K562 (cell line): ENCODE data around the gene RPRD1B. TPM values are rescaled to one million over a fixed set of nuclear protein-coding genes. Genes with fewer than 3 reads are reported as not detected.

Source experiments
- ARID1B ChIP-seq: fragments of 450-650 bp; IDR thresholded peaks from 2 replicates; pipeline ENCODE4 v1.6.1; 2016; ENCODE audit warnings: antibody characterized with exemption, mild to moderate bottlenecking, inconsistent platforms
- ATF7 ChIP-seq: fragments of 450-650 bp; IDR thresholded peaks from 2 replicates; pipeline ENCODE4 v1.7.1; 2014; ENCODE audit warnings: mild to moderate bottlenecking, moderate library complexity
- BHLHE40 ChIP-seq: IDR thresholded peaks from 2 replicates; pipeline ENCODE4 v1.6.1; 2011; ENCODE audit warnings: low read length, improper control_type of control experiment
- CSDE1 ChIP-seq, 2 experiments: fragments of 450-650 bp; IDR thresholded peaks; 2 replicates each; pipeline ENCODE4 v1.6.1; 2016; ENCODE audit warnings: mild to moderate bottlenecking in 1 of 2
- ESRRB ChIP-seq: fragments of 250-450 bp; sonication (Bioruptor Pico); IDR thresholded peaks from 2 replicates; pipeline ENCODE4 v1.5.0; 2020; ENCODE audit warnings: mild to moderate bottlenecking, moderate library complexity, borderline replicate concordance
- KLF6 ChIP-seq: fragments of 250-450 bp; sonication (Bioruptor Pico); IDR thresholded peaks from 2 replicates; pipeline ENCODE4 v1.4.0; 2020; ENCODE audit warnings: mild to moderate bottlenecking, moderate library complexity, borderline replicate concordance
- NFYB ChIP-seq: IDR thresholded peaks from 2 replicates; pipeline ENCODE4 v1.6.1; 2011; ENCODE audit warnings: mild to moderate bottlenecking, moderate library complexity; ENCODE audit not compliant: insufficient read length; ENCODE audit errors: extremely low read depth
- NR2C1 ChIP-seq, 2 experiments: fragments of 450-650 bp; IDR thresholded peaks; 2 replicates each; pipeline ENCODE4 v1.6.1; 2017; ENCODE audit warnings: mild to moderate bottlenecking in 2 of 2, antibody characterized with exemption in 1 of 2, inconsistent platforms in 1 of 2, missing compliant biosample characterization in 1 of 2, missing genetic modification characterization in 1 of 2
- PHF20 ChIP-seq: fragments of 450-650 bp; IDR thresholded peaks from 2 replicates; pipeline ENCODE4 v1.6.1; 2018; ENCODE audit not compliant: partially characterized antibody
- POLR2H ChIP-seq: IDR thresholded peaks from 2 replicates; pipeline ENCODE4 v1.6.1; 2016; ENCODE audit warnings: missing genetic modification characterization, low read depth, mild to moderate bottlenecking, control low read depth, missing compliant biosample characterization, moderate library complexity
- RAD21 ChIP-seq, 2 experiments: fragments of 250-450 bp in 1 of 2; fragments of 450-650 bp in 1 of 2; sonication (Bioruptor Pico) in 1 of 2; formaldehyde crosslinking in 1 of 2; IDR thresholded peaks in 1 of 2; conservative IDR thresholded peaks in 1 of 2; 2 replicates each; pipeline versions ENCODE4 v1.4.0 to v1.8.0; 2020 to 2022; ENCODE audit warnings: mild to moderate bottlenecking in 2 of 2, moderate library complexity in 1 of 2
- RB1 ChIP-seq: fragments of 450-650 bp; IDR thresholded peaks from 2 replicates; pipeline ENCODE4 v1.6.1; 2017; ENCODE audit warnings: low read depth, mild to moderate bottlenecking
- REST ChIP-seq, 2 experiments: fragments of 450-650 bp; formaldehyde crosslinking in 1 of 2; IDR thresholded peaks; 2 replicates each; pipeline versions ENCODE4 v1.4.0 to v1.6.1; 2014 to 2020; ENCODE audit warnings: mild to moderate bottlenecking in 2 of 2, borderline replicate concordance in 1 of 2, low read depth in 1 of 2
- ZNF280A ChIP-seq: fragments of 450-650 bp; IDR thresholded peaks from 2 replicates; pipeline ENCODE4 v1.6.1; 2018; ENCODE audit warnings: mild to moderate bottlenecking, low read depth; ENCODE audit not compliant: partially characterized antibody
- ZNF395 ChIP-seq: fragments of 200-800 bp; sonication (Bioruptor generic); IDR thresholded peaks from 2 replicates; pipeline ENCODE4 v1.6.1; 2017; ENCODE audit warnings: missing genetic modification characterization, missing compliant biosample characterization
- polyA plus RNA-seq, 8 experiments: library from polyadenylated mRNA; depleted of rRNA in 4 of 8; stranded (reverse) in 5 of 8; unstranded in 3 of 8; fragments of >200 nt; fragmentation: Nextera tagmentation in 2 of 8; fragmentation: Illumina TruSeq in 1 of 8; extraction: Ambion mirVana in 2 of 8; extraction: Trizol in 1 of 8; gene quantifications; 2 replicates each; pipeline versions ENCODE4 v1.2.1 to v1.2.3, GENCODE V29; 2011 to 2014; ENCODE audit warnings: inconsistent platforms in 1 of 8, missing spikeins in 1 of 8
- total RNA-seq, 7 experiments: library from RNA; depleted of rRNA in 6 of 7; stranded (reverse); fragments of >200 nt in 6 of 7; fragmentation: Illumina TruSeq in 2 of 7; extraction: Trizol in 2 of 7; gene quantifications; 2 replicates each; pipeline versions ENCODE4 v1.2.1 to v1.2.3, GENCODE V29; 2011 to 2021; ENCODE audit warnings: low replicate concordance in 1 of 7

RPRD1B gene
- total and polyA plus RNA-seq, 9 of the 15 experiments (the other 6 are each of a cell fraction or from before 2014, with no cell fraction given), result 5.5 to 43.0 (median 24.4) TPM

GRCh38 chr20:38091441-38092216, 58.1 kb downstream of the RPRD1B start (continued):
- TF ChIP-seq REST (IDR thresholded peaks at IDR 0.05; ENCODE audit: borderline replicate concordance) (peak; percentile 15; the same call in 1 of the 2 replicates), REST (CRISPR knock-in tag; IDR thresholded peaks at IDR 0.05; ENCODE audit: low read depth) (no peak), NFYB (no peak), PHF20 (no peak), ESRRB (CRISPR knock-in tag) (no peak), ARID1B (peak; percentile 40), POLR2H (tag) (peak; percentile 43), RAD21 (CRISPR knock-in tag; conservative IDR thresholded peaks at IDR 0.05 in 1 of 2, IDR thresholded peaks at IDR 0.05 in 1 of 2) (peak in 1 of 2 experiments; percentile 23; a peak in 1 of 4 replicates), KLF6 (CRISPR knock-in tag) (no peak), NR2C1 (IDR thresholded peaks at IDR 0.05) (no peak), NR2C1 (tag; IDR thresholded peaks at IDR 0.05) (0 out of 2 replicates have a peak, but pooled peaks have one; percentile 37), ZNF395 (peak; percentile 23; the same call in 1 of the 2 replicates), BHLHE40 (no peak), ZNF280A (no peak), ATF7 (peak; percentile 92), RB1 (no peak), CSDE1 (IDR thresholded peaks at IDR 0.05) (no peak)
